Measurements from ENCODE around the gene COL23A1. TPM values are rescaled to one million over a fixed set of nuclear protein-coding genes. Genes with fewer than 3 reads are reported as not detected.

Gene COL23A1
- total RNA-seq, 1 donor from 2014 or later: not detected

- intact Hi-C loops (cut with micrococcal nuclease): no loop called here
- peaks cover 73% of the 10 kb centered on the region for H3K36me3 Mint-ChIP-seq (ENCODE audit: low read depth)
- peaks cover 7% of the 10 kb centered on the region for H3K4me1 Mint-ChIP-seq (ENCODE audit: low read depth)
Measured at GRCh38 chr5:178218827-178219226, 371.4 kb downstream of the COL23A1 start.

GRCh38 chr5:178218237-178218776, 371.9 kb downstream of the COL23A1 start:
- Mint-ChIP-seq H3K4me1 (ENCODE audit: low read depth) (peaks cover 7% of the 10 kb centered on the region), H3K27me3 (ENCODE audit: low read depth) (no peaks in the 10 kb centered on the region), H3K9me3 (no peaks in the 10 kb centered on the region), H3K36me3 (ENCODE audit: low read depth) (peaks cover 75% of the 10 kb centered on the region), H3K27ac (no peak overlapping the region), H3K4me3 (ENCODE audit: low read depth) (no peak overlapping the region)
- intact Hi-C loops (cut with micrococcal nuclease): no loop called here
- no peak for DNase-seq (ENCODE audit: low spot score)

More at GRCh38 chr5:178218827-178219226, 371.4 kb downstream of the COL23A1 start:
- no peak for DNase-seq (ENCODE audit: low spot score)
- Mint-ChIP-seq H3K27me3 (ENCODE audit: low read depth) (no peaks in the 10 kb centered on the region), H3K9me3 (no peaks in the 10 kb centered on the region), H3K4me3 (ENCODE audit: low read depth) (no peak overlapping the region), H3K27ac (no peak overlapping the region)

DNA sequence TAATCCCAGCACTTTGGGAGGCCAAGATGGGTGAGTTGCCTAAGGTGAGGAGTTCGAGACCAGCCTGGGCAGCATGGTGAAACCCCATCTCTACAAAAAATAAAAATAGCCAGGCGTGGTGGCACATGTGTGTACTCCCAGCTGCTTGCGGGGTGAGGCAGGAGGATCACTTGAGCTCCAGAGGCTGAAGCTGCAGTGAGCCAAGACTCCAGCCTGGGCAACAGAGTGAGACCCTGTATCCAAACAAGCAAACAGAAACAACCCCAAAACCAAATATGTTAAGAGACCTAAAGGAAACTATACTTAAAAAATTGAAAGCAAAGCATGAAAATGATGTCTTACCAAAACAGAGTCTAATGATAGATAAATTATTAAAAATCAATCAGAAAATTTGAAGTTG, 373.4 kb downstream of the COL23A1 start:
- Mint-ChIP-seq H3K4me1 (ENCODE audit: low read depth) (peaks cover 7% of the 10 kb centered on the region), H3K4me3 (ENCODE audit: low read depth) (no peak overlapping the region), H3K27ac (no peak overlapping the region), H3K9me3 (no peaks in the 10 kb centered on the region), H3K36me3 (ENCODE audit: low read depth) (peaks cover 80% of the 10 kb centered on the region), H3K27me3 (ENCODE audit: low read depth) (no peaks in the 10 kb centered on the region)
- intact Hi-C loops (cut with micrococcal nuclease): no loop called here
- no peak for DNase-seq (ENCODE audit: low spot score)

DNA sequence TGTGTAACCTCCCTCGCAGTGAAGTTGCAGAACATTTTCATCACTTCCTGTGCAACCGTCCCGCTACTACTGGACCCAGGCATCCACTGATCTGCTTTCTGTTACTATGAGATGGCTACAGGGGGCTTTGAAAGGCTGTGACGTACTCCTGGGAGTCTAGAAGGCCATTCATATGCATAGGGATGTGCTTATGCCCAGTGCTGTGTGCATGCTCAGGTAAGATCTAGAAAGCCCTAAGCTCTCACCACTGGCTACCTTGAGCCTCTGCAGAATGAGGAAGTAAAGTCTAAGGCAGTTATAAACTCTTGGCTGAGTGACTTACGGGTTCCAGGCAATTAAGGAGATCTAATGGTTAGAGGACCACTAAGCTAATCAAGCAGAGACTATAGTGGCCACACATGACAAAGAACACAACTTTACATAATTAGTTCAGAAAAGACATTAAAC, 374.1 kb downstream of the COL23A1 start:
- Mint-ChIP-seq H3K27me3 (ENCODE audit: low read depth) (no peaks in the 10 kb centered on the region), H3K36me3 (ENCODE audit: low read depth) (peaks cover 80% of the 10 kb centered on the region), H3K4me3 (ENCODE audit: low read depth) (no peak overlapping the region), H3K9me3 (no peaks in the 10 kb centered on the region), H3K4me1 (ENCODE audit: low read depth) (peaks cover 3% of the 10 kb centered on the region), H3K27ac (peak overlapping the region; percentile 25)
- intact Hi-C loops (cut with micrococcal nuclease): no loop called here
- no peak for DNase-seq (ENCODE audit: low spot score)

DNA sequence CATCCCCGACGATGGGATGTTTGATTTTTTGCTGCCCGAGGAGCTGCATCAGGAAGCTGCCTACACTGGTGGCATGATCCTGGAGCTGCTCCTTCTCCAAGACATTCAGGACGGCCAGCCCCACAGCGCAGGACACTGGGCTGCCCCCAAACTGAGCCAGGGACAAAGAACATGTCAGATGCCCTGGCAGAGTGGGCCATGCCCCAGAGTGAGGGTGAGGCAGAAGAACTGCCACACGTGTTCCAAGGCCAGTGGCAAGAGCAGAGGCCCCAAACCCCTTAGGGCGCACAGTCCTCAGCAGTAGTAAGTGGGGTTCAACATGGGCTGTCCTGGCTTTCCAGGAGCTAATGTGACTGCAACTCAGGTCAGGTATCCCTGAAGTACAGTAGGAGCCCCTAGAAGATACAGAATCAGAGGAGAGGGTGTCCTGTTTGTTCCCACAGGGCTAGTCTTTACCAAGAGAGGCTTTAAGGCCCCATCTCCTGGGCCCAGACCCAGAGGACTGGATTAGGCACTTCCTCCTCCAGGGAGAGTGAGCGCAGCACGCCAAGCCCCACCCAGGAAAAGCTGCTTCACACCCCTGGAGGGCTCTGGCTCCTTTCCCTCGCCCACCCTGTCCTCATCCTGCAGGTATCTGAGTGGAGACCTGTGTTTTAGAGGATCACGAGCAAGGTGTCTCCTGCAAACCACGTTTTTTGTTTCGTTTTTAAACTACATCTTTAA, 374.8 kb downstream of the COL23A1 start:
- intact Hi-C loops (cut with micrococcal nuclease): no loop called here
- no peak for DNase-seq (ENCODE audit: low spot score)
- no peak overlapping the region for H3K4me3 Mint-ChIP-seq (ENCODE audit: low read depth)
- peaks cover 82% of the 10 kb centered on the region for H3K36me3 Mint-ChIP-seq (ENCODE audit: low read depth)
- H3K27me3 Mint-ChIP-seq (ENCODE audit: low read depth): no peaks in the 10 kb centered on the region
- H3K27ac Mint-ChIP-seq: peak overlapping the region; percentile 39
- H3K9me3 Mint-ChIP-seq: no peaks in the 10 kb centered on the region
- peaks cover 3% of the 10 kb centered on the region for H3K4me1 Mint-ChIP-seq (ENCODE audit: low read depth)

GRCh38 chr5:178214160-178214803, 375.9 kb downstream of the COL23A1 start:
- no peak overlapping the region for H3K27ac Mint-ChIP-seq
- intact Hi-C loops (cut with micrococcal nuclease): no loop called here

GRCh38 chr5:178213748-178214151, 376.4 kb downstream of the COL23A1 start:
- intact Hi-C loops (cut with micrococcal nuclease): no loop called here
- Mint-ChIP-seq H3K27ac (no peak overlapping the region), H3K9me3 (no peaks in the 10 kb centered on the region), H3K27me3 (ENCODE audit: low read depth) (no peaks in the 10 kb centered on the region), H3K4me3 (ENCODE audit: low read depth) (no peak overlapping the region), H3K36me3 (ENCODE audit: low read depth) (peaks cover 86% of the 10 kb centered on the region), H3K4me1 (ENCODE audit: low read depth) (peaks cover 10% of the 10 kb centered on the region)
- DNase-seq (ENCODE audit: low spot score): no peak

More at GRCh38 chr5:178214160-178214803, 375.9 kb downstream of the COL23A1 start:
- H3K4me3 Mint-ChIP-seq (ENCODE audit: low read depth): no peak overlapping the region
- no peaks in the 10 kb centered on the region for H3K9me3 Mint-ChIP-seq
- peaks cover 6% of the 10 kb centered on the region for H3K4me1 Mint-ChIP-seq (ENCODE audit: low read depth)
- peaks cover 86% of the 10 kb centered on the region for H3K36me3 Mint-ChIP-seq (ENCODE audit: low read depth)
- no peak for DNase-seq (ENCODE audit: low spot score)
- no peaks in the 10 kb centered on the region for H3K27me3 Mint-ChIP-seq (ENCODE audit: low read depth)

GRCh38 chr5:178213003-178213461, 377.2 kb downstream of the COL23A1 start:
- no peaks in the 10 kb centered on the region for H3K9me3 Mint-ChIP-seq
- H3K4me3 Mint-ChIP-seq (ENCODE audit: low read depth): no peak overlapping the region
- H3K27me3 Mint-ChIP-seq (ENCODE audit: low read depth): no peaks in the 10 kb centered on the region
- no peak overlapping the region for H3K27ac Mint-ChIP-seq
- no peak for DNase-seq (ENCODE audit: low spot score)
- intact Hi-C loops (cut with micrococcal nuclease): no loop called here
- H3K36me3 Mint-ChIP-seq (ENCODE audit: low read depth): peaks cover 86% of the 10 kb centered on the region
- H3K4me1 Mint-ChIP-seq (ENCODE audit: low read depth): peaks cover 13% of the 10 kb centered on the region

DNA sequence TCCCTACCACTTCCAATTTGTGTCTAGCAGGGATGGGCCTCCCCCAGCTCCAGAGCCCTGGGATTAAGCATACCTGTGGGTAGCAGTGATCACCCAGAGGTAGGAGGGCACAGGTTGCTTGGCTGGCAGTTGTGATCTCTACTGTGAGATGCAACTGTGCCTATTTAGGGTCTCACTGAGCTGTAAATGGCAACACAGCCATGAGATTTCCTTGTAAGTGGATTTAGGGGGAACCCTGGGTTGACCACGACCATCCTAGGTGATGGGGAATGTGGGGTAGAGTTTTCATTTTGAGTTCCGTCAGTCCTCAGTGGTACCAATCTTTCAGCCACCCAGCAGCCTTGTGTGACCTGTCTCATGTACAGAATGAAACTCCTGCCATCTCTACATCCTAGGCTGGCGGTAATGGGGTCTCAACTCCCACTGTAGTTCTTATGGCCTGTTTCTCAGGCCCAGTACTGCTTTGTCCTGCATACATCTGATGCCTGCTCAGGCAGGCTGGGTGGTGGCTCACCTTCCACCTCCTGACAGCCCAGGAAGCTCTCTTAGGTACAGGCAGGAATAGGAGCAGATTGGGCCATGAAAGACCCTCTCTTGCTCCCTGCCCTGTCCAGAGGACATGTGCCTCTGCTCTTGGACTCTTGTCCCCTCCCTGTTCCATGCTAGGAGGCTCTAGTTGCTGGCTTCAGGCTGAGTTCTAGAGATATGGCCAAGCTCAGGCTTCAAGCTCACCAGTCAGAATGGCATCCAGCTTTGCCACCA, 377.8 kb downstream of the COL23A1 start:
- Mint-ChIP-seq H3K4me1 (ENCODE audit: low read depth) (peaks cover 16% of the 10 kb centered on the region), H3K36me3 (ENCODE audit: low read depth) (peaks cover 92% of the 10 kb centered on the region), H3K27me3 (ENCODE audit: low read depth) (no peaks in the 10 kb centered on the region), H3K27ac (no peak overlapping the region), H3K9me3 (no peaks in the 10 kb centered on the region), H3K4me3 (ENCODE audit: low read depth) (no peak overlapping the region)
- no peak for DNase-seq (ENCODE audit: low spot score)
- intact Hi-C loops (cut with micrococcal nuclease): no loop called here

- no peak for DNase-seq (ENCODE audit: low spot score)
- Mint-ChIP-seq H3K27ac (no peak overlapping the region), H3K27me3 (ENCODE audit: low read depth) (no peaks in the 10 kb centered on the region), H3K4me1 (ENCODE audit: low read depth) (peaks cover 23% of the 10 kb centered on the region), H3K9me3 (no peaks in the 10 kb centered on the region), H3K36me3 (ENCODE audit: low read depth) (peaks cover 97% of the 10 kb centered on the region), H3K4me3 (ENCODE audit: low read depth) (no peak overlapping the region)
- intact Hi-C loops (cut with micrococcal nuclease): no loop called here
Measured at GRCh38 chr5:178211095-178212048, 378.8 kb downstream of the COL23A1 start.

GRCh38 chr5:178210686-178211085, 379.5 kb downstream of the COL23A1 start:
- H3K27me3 Mint-ChIP-seq (ENCODE audit: low read depth): no peaks in the 10 kb centered on the region
- DNase-seq (ENCODE audit: low spot score): no peak
- H3K9me3 Mint-ChIP-seq: no peaks in the 10 kb centered on the region
- intact Hi-C loops (cut with micrococcal nuclease): no loop called here
- H3K4me1 Mint-ChIP-seq (ENCODE audit: low read depth): peaks cover 27% of the 10 kb centered on the region
- H3K36me3 Mint-ChIP-seq (ENCODE audit: low read depth): peaks cover 98% of the 10 kb centered on the region
- H3K4me3 Mint-ChIP-seq (ENCODE audit: low read depth): no peak overlapping the region
- no peak overlapping the region for H3K27ac Mint-ChIP-seq

DNA sequence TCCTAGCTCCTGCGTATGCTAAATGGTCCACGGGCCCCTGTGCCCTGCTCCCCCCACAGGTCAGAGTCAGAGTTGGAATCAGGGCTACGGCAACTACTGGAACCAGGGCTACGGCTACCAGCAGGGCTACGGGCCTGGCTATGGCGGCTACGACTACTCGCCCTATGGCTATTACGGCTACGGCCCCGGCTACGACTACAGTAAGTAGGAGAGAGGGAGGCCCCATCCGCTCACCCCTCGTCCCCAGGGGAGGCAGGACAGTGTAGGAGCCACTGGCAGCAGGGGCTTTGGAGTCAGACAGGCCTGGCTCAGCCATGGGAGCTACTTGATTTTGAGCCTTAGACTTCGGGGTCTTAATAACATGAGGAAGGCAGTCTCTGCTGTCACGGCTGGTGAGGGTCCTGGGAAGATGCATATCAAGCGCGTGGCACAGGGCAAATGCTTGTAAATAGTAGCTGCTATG, 380.1 kb downstream of the COL23A1 start:
- Mint-ChIP-seq H3K27ac (peak overlapping the region; percentile 22), H3K27me3 (ENCODE audit: low read depth) (no peaks in the 10 kb centered on the region), H3K9me3 (no peaks in the 10 kb centered on the region), H3K36me3 (ENCODE audit: low read depth) (peaks cover 98% of the 10 kb centered on the region), H3K4me3 (ENCODE audit: low read depth) (no peak overlapping the region), H3K4me1 (ENCODE audit: low read depth) (peaks cover 27% of the 10 kb centered on the region)
- intact Hi-C loops (cut with micrococcal nuclease): no loop called here
- DNase-seq (ENCODE audit: low spot score): no peak
